K562 (cell line): Measurements from ENCODE around the gene MBNL2. TPM values are rescaled to one million over a fixed set of nuclear protein-coding genes. Genes with fewer than 3 reads are reported as not detected.
A peak's percentile ranks its signal among the peaks of the same experiment; 100 is the strongest.

ENCODE experiments used
- GABPA ChIP-seq: fragments of 200-800 bp; sonication (Bioruptor generic); conservative IDR thresholded peaks from 2 replicates; pipeline ENCODE4 v1.6.1; 2016; ENCODE audit warnings: low read depth, missing genetic modification characterization, missing compliant biosample characterization
- HDAC8 ChIP-seq: fragments of 450-650 bp; IDR thresholded peaks from 2 replicates; pipeline ENCODE4 v1.6.1; 2016; ENCODE audit warnings: mild to moderate bottlenecking, missing genetic modification characterization, moderate library complexity, missing compliant biosample characterization
- MYC ChIP-seq, 2 experiments: fragments of 250-450 bp in 1 of 2; sonication (Bioruptor Pico) in 1 of 2; IDR thresholded peaks; 2 replicates each; pipeline versions ENCODE4 v1.5.1 to v1.6.1; 2012 to 2021; ENCODE audit warnings: low read depth in 2 of 2, borderline replicate concordance in 1 of 2, improper control_type of control experiment in 1 of 2, low read length in 1 of 2, mild to moderate bottlenecking in 1 of 2, moderate library complexity in 1 of 2
- YY1 ChIP-seq, 3 experiments: IDR thresholded peaks; 2 replicates each; pipeline ENCODE4 v1.6.1; 2011; ENCODE audit warnings: low read length in 2 of 3, mild to moderate bottlenecking in 2 of 3, moderate library complexity in 2 of 3, borderline replicate concordance in 1 of 3, control low read depth in 1 of 3, low read depth in 1 of 3; ENCODE audit not compliant: insufficient read depth in 3 of 3, insufficient replicate concordance in 2 of 3, control insufficient read depth in 1 of 3, insufficient read length in 1 of 3; ENCODE audit errors: extremely low read depth in 1 of 3
- ZFPM2 ChIP-seq: fragments of 250-450 bp; sonication (Bioruptor Pico); IDR thresholded peaks from 2 replicates; pipeline ENCODE4 v1.5.1; 2022; ENCODE audit warnings: mild to moderate bottlenecking
- ZKSCAN1 ChIP-seq: fragments of 150-350 bp; IDR thresholded peaks from 2 replicates; pipeline ENCODE4 v1.6.1; 2016; ENCODE audit warnings: low read depth, low read length
- ZNF57 ChIP-seq: fragments of 450-650 bp; formaldehyde crosslinking; IDR thresholded peaks from 2 replicates; pipeline ENCODE4 v1.4.0; 2020; ENCODE audit warnings: mild to moderate bottlenecking, moderate library complexity
- polyA plus RNA-seq, 8 experiments: library from polyadenylated mRNA; depleted of rRNA in 4 of 8; stranded (reverse) in 5 of 8; unstranded in 3 of 8; fragments of >200 nt; fragmentation: Nextera tagmentation in 2 of 8; fragmentation: Illumina TruSeq in 1 of 8; extraction: Ambion mirVana in 2 of 8; extraction: Trizol in 1 of 8; gene quantifications; 2 replicates each; pipeline versions ENCODE4 v1.2.1 to v1.2.3, GENCODE V29; 2011 to 2014; ENCODE audit warnings: inconsistent platforms in 1 of 8, missing spikeins in 1 of 8
- total RNA-seq, 7 experiments: library from RNA; depleted of rRNA in 6 of 7; stranded (reverse); fragments of >200 nt in 6 of 7; fragmentation: Illumina TruSeq in 2 of 7; extraction: Trizol in 2 of 7; gene quantifications; 2 replicates each; pipeline versions ENCODE4 v1.2.1 to v1.2.3, GENCODE V29; 2011 to 2021; ENCODE audit warnings: low replicate concordance in 1 of 7
- TF ChIP-seq, protein P1 (sequence below): fragments of 250-450 bp; sonication (Bioruptor Pico); IDR thresholded peaks from 2 replicates; pipeline ENCODE4 v1.4.0; 2020; ENCODE audit warnings: mild to moderate bottlenecking, moderate library complexity, borderline replicate concordance
- TF ChIP-seq, protein P2 (sequence below), 2 experiments: fragments of 450-650 bp; IDR thresholded peaks; 2 replicates each; pipeline ENCODE4 v1.6.1; 2018; ENCODE audit warnings: mild to moderate bottlenecking in 2 of 2, low read depth in 1 of 2; ENCODE audit not compliant: partially characterized antibody in 2 of 2
- TF ChIP-seq, protein P3 (sequence below): fragments of 450-650 bp; formaldehyde crosslinking; IDR thresholded peaks from 2 replicates; pipeline ENCODE4 v1.4.0; 2020; ENCODE audit warnings: mild to moderate bottlenecking, mixed read lengths
- TF ChIP-seq, protein P4 (sequence below): fragments of 450-650 bp; formaldehyde crosslinking; IDR thresholded peaks from 2 replicates; pipeline ENCODE4 v1.4.0; 2020; ENCODE audit warnings: mild to moderate bottlenecking, moderate library complexity
- TF ChIP-seq, protein P5 (sequence below), 3 experiments: fragments of 200-800 bp in 1 of 3; sonication (Bioruptor generic) in 1 of 3; sonication (generic) in 1 of 3; formaldehyde crosslinking in 1 of 3; IDR thresholded peaks; 2 replicates each; pipeline versions ENCODE4 v1.6.1 to v1.8.0; 2016 to 2022; ENCODE audit warnings: mild to moderate bottlenecking in 2 of 3, missing compliant biosample characterization in 2 of 3, missing genetic modification characterization in 2 of 3, missing genetic modification reagents in 1 of 3

MBNL2 gene
- total and polyA plus RNA-seq, 9 of the 15 experiments (the other 6 are each of a cell fraction or from before 2014, with no cell fraction given): 7.0 to 24.8 (median 13.8) TPM

DNA sequence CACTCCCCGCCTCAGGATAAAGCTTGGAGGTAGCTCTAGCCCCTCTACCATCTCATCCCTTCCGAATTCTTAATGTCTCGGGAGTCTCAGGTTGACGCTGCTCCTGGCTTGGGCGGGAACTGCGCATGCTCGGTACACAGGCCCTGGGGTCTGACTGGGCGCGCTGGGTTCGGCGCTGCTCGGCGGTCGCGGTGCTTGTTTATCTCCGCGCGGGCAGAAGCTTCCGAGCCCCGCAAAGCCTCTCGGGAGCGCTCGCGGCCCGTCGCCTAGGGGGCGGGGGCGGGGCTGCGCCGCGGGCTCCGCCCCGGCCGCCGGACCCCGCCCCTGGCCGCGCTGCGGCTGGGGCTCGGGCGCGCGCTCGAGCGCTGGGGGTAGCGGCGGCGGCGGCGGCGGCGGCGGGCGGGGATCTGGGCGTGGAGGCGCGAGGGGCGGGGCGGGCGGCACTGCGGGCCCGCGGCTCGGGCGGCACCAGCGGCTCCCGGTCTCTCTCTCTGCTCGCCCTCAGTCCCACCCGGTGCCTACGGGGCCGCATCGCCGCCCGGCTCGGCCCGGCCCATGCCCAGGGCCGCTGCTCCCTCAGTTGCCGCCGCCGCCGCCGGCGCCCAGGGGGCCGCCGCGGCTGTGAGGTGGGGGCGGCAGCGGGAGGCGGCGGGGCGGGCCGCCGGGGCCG lies 211.7 kb downstream of the MBNL2 start, which contains the start of gene RAP2A (continued):
- TF ChIP-seq, protein P1, sequence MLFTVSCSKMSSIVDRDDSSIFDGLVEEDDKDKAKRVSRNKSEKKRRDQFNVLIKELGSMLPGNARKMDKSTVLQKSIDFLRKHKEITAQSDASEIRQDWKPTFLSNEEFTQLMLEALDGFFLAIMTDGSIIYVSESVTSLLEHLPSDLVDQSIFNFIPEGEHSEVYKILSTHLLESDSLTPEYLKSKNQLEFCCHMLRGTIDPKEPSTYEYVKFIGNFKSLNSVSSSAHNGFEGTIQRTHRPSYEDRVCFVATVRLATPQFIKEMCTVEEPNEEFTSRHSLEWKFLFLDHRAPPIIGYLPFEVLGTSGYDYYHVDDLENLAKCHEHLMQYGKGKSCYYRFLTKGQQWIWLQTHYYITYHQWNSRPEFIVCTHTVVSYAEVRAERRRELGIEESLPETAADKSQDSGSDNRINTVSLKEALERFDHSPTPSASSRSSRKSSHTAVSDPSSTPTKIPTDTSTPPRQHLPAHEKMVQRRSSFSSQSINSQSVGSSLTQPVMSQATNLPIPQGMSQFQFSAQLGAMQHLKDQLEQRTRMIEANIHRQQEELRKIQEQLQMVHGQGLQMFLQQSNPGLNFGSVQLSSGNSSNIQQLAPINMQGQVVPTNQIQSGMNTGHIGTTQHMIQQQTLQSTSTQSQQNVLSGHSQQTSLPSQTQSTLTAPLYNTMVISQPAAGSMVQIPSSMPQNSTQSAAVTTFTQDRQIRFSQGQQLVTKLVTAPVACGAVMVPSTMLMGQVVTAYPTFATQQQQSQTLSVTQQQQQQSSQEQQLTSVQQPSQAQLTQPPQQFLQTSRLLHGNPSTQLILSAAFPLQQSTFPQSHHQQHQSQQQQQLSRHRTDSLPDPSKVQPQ (CRISPR knock-in tag): no peak
- TF ChIP-seq, protein P2, sequence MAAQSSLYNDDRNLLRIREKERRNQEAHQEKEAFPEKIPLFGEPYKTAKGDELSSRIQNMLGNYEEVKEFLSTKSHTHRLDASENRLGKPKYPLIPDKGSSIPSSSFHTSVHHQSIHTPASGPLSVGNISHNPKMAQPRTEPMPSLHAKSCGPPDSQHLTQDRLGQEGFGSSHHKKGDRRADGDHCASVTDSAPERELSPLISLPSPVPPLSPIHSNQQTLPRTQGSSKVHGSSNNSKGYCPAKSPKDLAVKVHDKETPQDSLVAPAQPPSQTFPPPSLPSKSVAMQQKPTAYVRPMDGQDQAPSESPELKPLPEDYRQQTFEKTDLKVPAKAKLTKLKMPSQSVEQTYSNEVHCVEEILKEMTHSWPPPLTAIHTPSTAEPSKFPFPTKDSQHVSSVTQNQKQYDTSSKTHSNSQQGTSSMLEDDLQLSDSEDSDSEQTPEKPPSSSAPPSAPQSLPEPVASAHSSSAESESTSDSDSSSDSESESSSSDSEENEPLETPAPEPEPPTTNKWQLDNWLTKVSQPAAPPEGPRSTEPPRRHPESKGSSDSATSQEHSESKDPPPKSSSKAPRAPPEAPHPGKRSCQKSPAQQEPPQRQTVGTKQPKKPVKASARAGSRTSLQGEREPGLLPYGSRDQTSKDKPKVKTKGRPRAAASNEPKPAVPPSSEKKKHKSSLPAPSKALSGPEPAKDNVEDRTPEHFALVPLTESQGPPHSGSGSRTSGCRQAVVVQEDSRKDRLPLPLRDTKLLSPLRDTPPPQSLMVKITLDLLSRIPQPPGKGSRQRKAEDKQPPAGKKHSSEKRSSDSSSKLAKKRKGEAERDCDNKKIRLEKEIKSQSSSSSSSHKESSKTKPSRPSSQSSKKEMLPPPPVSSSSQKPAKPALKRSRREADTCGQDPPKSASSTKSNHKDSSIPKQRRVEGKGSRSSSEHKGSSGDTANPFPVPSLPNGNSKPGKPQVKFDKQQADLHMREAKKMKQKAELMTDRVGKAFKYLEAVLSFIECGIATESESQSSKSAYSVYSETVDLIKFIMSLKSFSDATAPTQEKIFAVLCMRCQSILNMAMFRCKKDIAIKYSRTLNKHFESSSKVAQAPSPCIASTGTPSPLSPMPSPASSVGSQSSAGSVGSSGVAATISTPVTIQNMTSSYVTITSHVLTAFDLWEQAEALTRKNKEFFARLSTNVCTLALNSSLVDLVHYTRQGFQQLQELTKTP (IDR thresholded peaks at IDR 0.05; ENCODE audit: low read depth in 1 of 2, partially characterized antibody in 2 of 2): peak in 1 of 2 experiments; percentile 6
- TF ChIP-seq ZFPM2 (CRISPR knock-in tag): no peak
- no peak for TF ChIP-seq ZNF57 (CRISPR knock-in tag)
- TF ChIP-seq MYC (IDR thresholded peaks at IDR 0.05; ENCODE audit: low read depth, low read length): no peak
- no peak for TF ChIP-seq MYC (CRISPR knock-in tag; IDR thresholded peaks at IDR 0.05; ENCODE audit: borderline replicate concordance, low read depth)
- TF ChIP-seq YY1 (IDR thresholded peaks at IDR 0.05; ENCODE audit: borderline replicate concordance in 1 of 3, control insufficient read depth in 1 of 3, extremely low read depth in 1 of 3, insufficient read depth in 3 of 3, insufficient read length in 1 of 3, insufficient replicate concordance in 2 of 3, low read depth in 1 of 3, low read length in 2 of 3): no peak
- TF ChIP-seq HDAC8 (tag): no peak
- no peak for TF ChIP-seq ZKSCAN1
- TF ChIP-seq, protein P3, sequence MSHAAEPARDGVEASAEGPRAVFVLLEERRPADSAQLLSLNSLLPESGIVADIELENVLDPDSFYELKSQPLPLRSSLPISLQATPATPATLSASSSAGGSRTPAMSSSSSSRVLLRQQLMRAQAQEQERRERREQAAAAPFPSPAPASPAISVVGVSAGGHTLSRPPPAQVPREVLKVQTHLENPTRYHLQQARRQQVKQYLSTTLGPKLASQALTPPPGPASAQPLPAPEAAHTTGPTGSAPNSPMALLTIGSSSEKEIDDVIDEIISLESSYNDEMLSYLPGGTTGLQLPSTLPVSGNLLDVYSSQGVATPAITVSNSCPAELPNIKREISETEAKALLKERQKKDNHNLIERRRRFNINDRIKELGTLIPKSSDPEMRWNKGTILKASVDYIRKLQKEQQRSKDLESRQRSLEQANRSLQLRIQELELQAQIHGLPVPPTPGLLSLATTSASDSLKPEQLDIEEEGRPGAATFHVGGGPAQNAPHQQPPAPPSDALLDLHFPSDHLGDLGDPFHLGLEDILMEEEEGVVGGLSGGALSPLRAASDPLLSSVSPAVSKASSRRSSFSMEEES: no peak
- TF ChIP-seq, protein P4, sequence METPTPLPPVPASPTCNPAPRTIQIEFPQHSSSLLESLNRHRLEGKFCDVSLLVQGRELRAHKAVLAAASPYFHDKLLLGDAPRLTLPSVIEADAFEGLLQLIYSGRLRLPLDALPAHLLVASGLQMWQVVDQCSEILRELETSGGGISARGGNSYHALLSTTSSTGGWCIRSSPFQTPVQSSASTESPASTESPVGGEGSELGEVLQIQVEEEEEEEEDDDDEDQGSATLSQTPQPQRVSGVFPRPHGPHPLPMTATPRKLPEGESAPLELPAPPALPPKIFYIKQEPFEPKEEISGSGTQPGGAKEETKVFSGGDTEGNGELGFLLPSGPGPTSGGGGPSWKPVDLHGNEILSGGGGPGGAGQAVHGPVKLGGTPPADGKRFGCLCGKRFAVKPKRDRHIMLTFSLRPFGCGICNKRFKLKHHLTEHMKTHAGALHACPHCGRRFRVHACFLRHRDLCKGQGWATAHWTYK (CRISPR knock-in tag): no peak
- TF ChIP-seq, protein P5, sequence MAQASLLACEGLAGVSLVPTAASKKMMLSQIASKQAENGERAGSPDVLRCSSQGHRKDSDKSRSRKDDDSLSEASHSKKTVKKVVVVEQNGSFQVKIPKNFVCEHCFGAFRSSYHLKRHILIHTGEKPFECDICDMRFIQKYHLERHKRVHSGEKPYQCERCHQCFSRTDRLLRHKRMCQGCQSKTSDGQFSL (CRISPR knock-in tag; IDR thresholded peaks at IDR 0.05): no peak
- TF ChIP-seq, protein P5 (tag; IDR thresholded peaks at IDR 0.05): no peak
- peak; percentile 20; the same call in 1 of the 2 replicates for TF ChIP-seq GABPA
